Stimulated activated CD4-positive, alpha-beta T cell treated with anti-CD3 and anti-CD28 coated beads, Interleukin-12 subunit alpha, Interleukin-12 subunit beta, amount 100 ng/mL, for 48 hours (primary cell): ENCODE results near the gene CHST13.

Experiments used
- DNase-seq, 3 donors: peaks; one replicate each; pipeline ENCODE4 v3.0.0-alpha.2; 2020; ENCODE audit warnings: low read depth in 2 of 3, low spot score in 1 of 3

CHST13 gene

GRCh38 chr3:126487151-126487771 lies 36.7 kb upstream of the CHST13 start:
- no peak for DNase-seq

- no peak for DNase-seq
Observed at GRCh38 chr3:126488185-126488584, 35.8 kb upstream of the CHST13 start.

GRCh38 chr3:126488886-126489569 lies 34.9 kb upstream of the CHST13 start:
- DNase-seq: no peak

- DNase-seq: no peak
Observed at GRCh38 chr3:126490619-126491018, 33.3 kb upstream of the CHST13 start.

- DNase-seq: no peak
Observed at GRCh38 chr3:126491221-126492013, 32.5 kb upstream of the CHST13 start.

GRCh38 chr3:126493051-126493450 lies 30.9 kb upstream of the CHST13 start:
- DNase-seq: no peak

GRCh38 chr3:126493739-126494138 lies 30.2 kb upstream of the CHST13 start:
- no peak for DNase-seq

- no peak for DNase-seq
Observed at GRCh38 chr3:126494204-126494969, 29.6 kb upstream of the CHST13 start.

- no peak for DNase-seq
Observed at GRCh38 chr3:126494970-126495230, 29.1 kb upstream of the CHST13 start.

GRCh38 chr3:126495786-126496185 lies 28.2 kb upstream of the CHST13 start:
- no peak for DNase-seq

GRCh38 chr3:126496894-126497850 lies 26.8 kb upstream of the CHST13 start:
- DNase-seq: no peak

GRCh38 chr3:126497956-126498355 lies 26.0 kb upstream of the CHST13 start:
- no peak for DNase-seq

GRCh38 chr3:126498461-126498860 lies 25.5 kb upstream of the CHST13 start:
- no peak for DNase-seq

- DNase-seq: no peak
Observed at GRCh38 chr3:126498929-126499328, 25.0 kb upstream of the CHST13 start.

- DNase-seq: no peak
Observed at GRCh38 chr3:126499401-126499800, 24.6 kb upstream of the CHST13 start.

- no peak for DNase-seq
Observed at GRCh38 chr3:126500016-126500415, 23.9 kb upstream of the CHST13 start.

- DNase-seq: no peak
Observed at GRCh38 chr3:126501054-126501453, 22.9 kb upstream of the CHST13 start.

GRCh38 chr3:126501736-126502135 lies 22.2 kb upstream of the CHST13 start:
- DNase-seq: no peak

- no peak for DNase-seq
Observed at GRCh38 chr3:126502656-126503055, 21.3 kb upstream of the CHST13 start.

GRCh38 chr3:126503701-126504100 lies 20.3 kb upstream of the CHST13 start:
- DNase-seq: no peak

GRCh38 chr3:126507886-126508285 lies 16.1 kb upstream of the CHST13 start:
- DNase-seq: no peak
